Loucy (cell line): ENCODE measurements around the gene NSF.
"Not testable (repeated sequence)": the region's sequence is repeated elsewhere in the genome, so short reads cannot be mapped to it uniquely, and the experiment has no call there.

Experiments
- CTCF ChIP-seq: fragments of 200-600 bp; sonication (generic); conservative IDR thresholded peaks from 2 replicates; pipeline ENCODE4 v1.5.1; 2014; ENCODE audit warnings: mild to moderate bottlenecking, antibody characterized with exemption, low read length
- EZH2phosphoT487 ChIP-seq: fragments of 200-600 bp; IDR thresholded peaks from 2 replicates; pipeline ENCODE4 v1.6.1; 2018; ENCODE audit warnings: antibody characterized with exemption, mild to moderate bottlenecking, moderate library complexity, borderline replicate concordance

- TF ChIP-seq CTCF, EZH2phosphoT487: not testable (repeated sequence)
These were observed 30.4 kb upstream of the NSF start for GRCh38 chr17:46560048-46560447.
